Measurements from ENCODE around the gene KCTD16. TPM values are rescaled to one million over a fixed set of nuclear protein-coding genes. Genes with fewer than 3 reads are reported as not detected.

Gene KCTD16
- total RNA-seq, 2 donors from 2014 or later: 0.02 to 0.03 TPM

- Histone ChIP-seq H3K27me3 (no peaks in the 10 kb centered on the region), H3K9me3 (no peaks in the 10 kb centered on the region), H3K36me3 (no peaks in the 10 kb centered on the region), H3K27ac (no peak overlapping the region), H3K4me3 (no peak overlapping the region), H3K4me1 (no peaks in the 10 kb centered on the region), H3K9ac (ENCODE audit: low read depth in 2 of 2, low read length in 2 of 2) (no peak overlapping the region)
- no peak for DNase-seq
- TF ChIP-seq, protein P1, sequence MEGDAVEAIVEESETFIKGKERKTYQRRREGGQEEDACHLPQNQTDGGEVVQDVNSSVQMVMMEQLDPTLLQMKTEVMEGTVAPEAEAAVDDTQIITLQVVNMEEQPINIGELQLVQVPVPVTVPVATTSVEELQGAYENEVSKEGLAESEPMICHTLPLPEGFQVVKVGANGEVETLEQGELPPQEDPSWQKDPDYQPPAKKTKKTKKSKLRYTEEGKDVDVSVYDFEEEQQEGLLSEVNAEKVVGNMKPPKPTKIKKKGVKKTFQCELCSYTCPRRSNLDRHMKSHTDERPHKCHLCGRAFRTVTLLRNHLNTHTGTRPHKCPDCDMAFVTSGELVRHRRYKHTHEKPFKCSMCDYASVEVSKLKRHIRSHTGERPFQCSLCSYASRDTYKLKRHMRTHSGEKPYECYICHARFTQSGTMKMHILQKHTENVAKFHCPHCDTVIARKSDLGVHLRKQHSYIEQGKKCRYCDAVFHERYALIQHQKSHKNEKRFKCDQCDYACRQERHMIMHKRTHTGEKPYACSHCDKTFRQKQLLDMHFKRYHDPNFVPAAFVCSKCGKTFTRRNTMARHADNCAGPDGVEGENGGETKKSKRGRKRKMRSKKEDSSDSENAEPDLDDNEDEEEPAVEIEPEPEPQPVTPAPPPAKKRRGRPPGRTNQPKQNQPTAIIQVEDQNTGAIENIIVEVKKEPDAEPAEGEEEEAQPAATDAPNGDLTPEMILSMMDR (IDR thresholded peaks at IDR 0.05): no peak
- intact Hi-C loops (cut with DNase I): no loop called here
Observed at GRCh38 chr5:144421411-144421810, 250.7 kb downstream of the KCTD16 start.

DNA sequence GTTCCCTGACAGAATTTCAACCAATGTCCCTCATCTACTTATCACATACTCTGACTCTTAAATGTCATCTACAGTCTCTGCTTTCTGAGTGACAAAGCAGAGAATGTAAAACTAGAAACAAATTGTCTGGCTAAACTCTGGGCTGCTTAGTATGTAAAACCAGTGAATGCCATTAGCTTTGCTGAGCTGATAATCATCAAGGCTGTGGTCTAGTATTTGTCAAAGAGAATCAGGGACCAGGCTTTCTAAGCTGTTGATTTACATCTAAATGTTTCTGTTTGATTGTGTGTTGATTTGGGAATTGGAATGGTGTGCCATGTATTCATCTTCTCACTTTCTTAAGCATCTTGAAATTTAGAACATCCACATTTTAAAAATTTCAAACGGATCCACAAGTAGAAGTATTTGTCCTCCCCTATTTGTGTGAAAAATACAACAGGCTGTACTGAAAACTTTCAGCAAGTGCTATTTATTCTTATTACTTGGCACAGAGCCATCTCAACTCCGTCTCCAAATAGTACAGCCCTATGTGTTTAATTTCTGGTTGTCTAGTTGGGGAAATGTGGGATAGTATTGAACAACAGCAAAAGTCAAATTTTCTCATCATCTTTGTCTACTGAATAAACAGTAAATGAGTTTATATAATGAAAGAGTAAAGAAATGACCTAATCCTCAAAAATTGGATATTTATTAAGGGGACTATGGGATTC is 251.5 kb downstream of the KCTD16 start:
- Histone ChIP-seq H3K9ac (ENCODE audit: low read depth in 2 of 2, low read length in 2 of 2) (no peak overlapping the region), H3K27ac (no peak overlapping the region), H3K9me3 (no peaks in the 10 kb centered on the region), H3K27me3 (no peaks in the 10 kb centered on the region), H3K4me3 (no peak overlapping the region), H3K36me3 (no peaks in the 10 kb centered on the region), H3K4me1 (no peaks in the 10 kb centered on the region)
- intact Hi-C loops (cut with DNase I): no loop called here
- DNase-seq: no peak
- TF ChIP-seq, protein P1 (IDR thresholded peaks at IDR 0.05): no peak

- TF ChIP-seq, protein P1 (IDR thresholded peaks at IDR 0.05): no peak
- Histone ChIP-seq H3K9ac (ENCODE audit: low read depth in 2 of 2, low read length in 2 of 2) (no peak overlapping the region), H3K4me1 (no peaks in the 10 kb centered on the region), H3K9me3 (no peaks in the 10 kb centered on the region), H3K4me3 (no peak overlapping the region), H3K36me3 (no peaks in the 10 kb centered on the region), H3K27ac (no peak overlapping the region), H3K27me3 (no peaks in the 10 kb centered on the region)
- no peak for DNase-seq
- intact Hi-C loops (cut with DNase I): no loop called here
Observed at GRCh38 chr5:144427866-144428265, 257.2 kb downstream of the KCTD16 start.

- no peak overlapping the region for H3K4me3 ChIP-seq
- H3K9ac ChIP-seq (ENCODE audit: low read depth in 2 of 2, low read length in 2 of 2): no peak overlapping the region
- TF ChIP-seq, protein P1 (IDR thresholded peaks at IDR 0.05): no peak
- no peaks in the 10 kb centered on the region for H3K27me3 ChIP-seq
- H3K36me3 ChIP-seq: no peaks in the 10 kb centered on the region
- no peak for DNase-seq
- intact Hi-C loops (cut with DNase I): no loop called here
- no peaks in the 10 kb centered on the region for H3K4me1 ChIP-seq
- H3K27ac ChIP-seq: no peak overlapping the region
- no peaks in the 10 kb centered on the region for H3K9me3 ChIP-seq
Observed at GRCh38 chr5:144428326-144428725, 257.7 kb downstream of the KCTD16 start.

- no peak overlapping the region for H3K27ac ChIP-seq
Observed at GRCh38 chr5:144429405-144429804, 258.7 kb downstream of the KCTD16 start.

More at GRCh38 chr5:144429405-144429804, 258.7 kb downstream of the KCTD16 start:
- H3K9me3 ChIP-seq: no peaks in the 10 kb centered on the region
- H3K4me1 ChIP-seq: no peaks in the 10 kb centered on the region
- TF ChIP-seq, protein P1 (IDR thresholded peaks at IDR 0.05): no peak
- H3K27me3 ChIP-seq: no peaks in the 10 kb centered on the region
- no peak overlapping the region for H3K4me3 ChIP-seq
- DNase-seq: no peak
- intact Hi-C loops (cut with DNase I): no loop called here
- no peaks in the 10 kb centered on the region for H3K36me3 ChIP-seq
- H3K9ac ChIP-seq (ENCODE audit: low read depth in 2 of 2, low read length in 2 of 2): no peak overlapping the region
